ENCODE data around the gene TFCP2L1. TPM values are rescaled to one million over a fixed set of nuclear protein-coding genes. Genes with fewer than 3 reads are reported as not detected.

TFCP2L1 gene
- total and polyA plus RNA-seq, 2 experiments from 2014 or later, result 0.94 to 6.4 TPM

DNA sequence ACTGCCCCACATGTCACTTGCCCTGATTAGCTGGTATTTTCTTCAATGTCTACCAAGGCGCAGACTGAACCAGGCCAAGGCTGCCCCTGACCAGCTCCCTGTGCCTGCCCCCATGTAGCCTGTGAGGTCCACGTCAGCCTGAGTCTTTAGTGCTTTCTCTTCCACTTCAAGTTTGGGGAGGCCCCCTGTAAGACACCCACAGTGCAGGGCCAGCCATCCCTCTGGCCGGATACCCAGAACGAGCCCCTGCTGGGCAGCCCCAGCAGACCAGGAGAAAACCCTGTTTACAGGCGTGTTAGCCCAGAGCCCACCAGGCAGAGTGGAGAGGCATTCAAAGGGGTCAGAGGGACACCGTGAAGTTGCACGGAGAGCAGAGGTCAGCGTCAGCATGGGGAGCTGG is 92.4 kb downstream of the TFCP2L1 start:
- Histone ChIP-seq H3K4me1 (ENCODE audit: insufficient read depth) (no peaks in the 10 kb centered on the region), H3K79me2 (replicated peaks; ENCODE audit: insufficient read depth) (no peaks in the 10 kb centered on the region), H3K4me3 (no peak overlapping the region), H3K27me3 (ENCODE audit: insufficient read depth) (no peaks in the 10 kb centered on the region), H2AFZ (no peak overlapping the region), H3K27ac (ENCODE audit: low read depth) (no peak overlapping the region), H3K4me2 (no peak overlapping the region), H3K36me3 (ENCODE audit: insufficient read depth) (no peaks in the 10 kb centered on the region), H3F3A (replicated peaks; ENCODE audit: low read depth) (no peaks in the 10 kb centered on the region), H3K9me2 (ENCODE audit: insufficient read depth) (no peaks in the 10 kb centered on the region), H4K20me1 (replicated peaks; ENCODE audit: insufficient read depth) (no peaks in the 10 kb centered on the region; the same call in 1 of the 2 replicates)
- Mint-ChIP-seq H3K27ac (no peak overlapping the region), H3K27me3 (ENCODE audit: insufficient read depth, low read depth, poor library complexity) (peaks cover 10% of the 10 kb centered on the region), H3K9me3 (no peaks in the 10 kb centered on the region), H3K4me1 (peaks cover 16% of the 10 kb centered on the region), H3K36me3 (ENCODE audit: low read depth) (no peaks in the 10 kb centered on the region), H3K4me3 (no peak overlapping the region)
- no peak for TF ChIP-seq POLR2AphosphoS5 (IDR thresholded peaks at IDR 0.05; ENCODE audit: low read depth)
- no peak for TF ChIP-seq ZNF331 (CRISPR knock-in tag; IDR thresholded peaks at IDR 0.05; ENCODE audit: low read depth)
- no peak for TF ChIP-seq EZH2phosphoT487 (IDR thresholded peaks at IDR 0.05; ENCODE audit: unreplicated experiment)
- no peak for TF ChIP-seq STAT1 (IDR thresholded peaks at IDR 0.05; ENCODE audit: unreplicated experiment)
- no peak for TF ChIP-seq NANOG (IDR thresholded peaks at IDR 0.05; ENCODE audit: borderline replicate concordance)
- no peak for TF ChIP-seq ZNF114 (CRISPR knock-in tag; IDR thresholded peaks at IDR 0.05)
- no peak for TF ChIP-seq JUNB (IDR thresholded peaks at IDR 0.05; ENCODE audit: unreplicated experiment)
- TF ChIP-seq, protein P1, sequence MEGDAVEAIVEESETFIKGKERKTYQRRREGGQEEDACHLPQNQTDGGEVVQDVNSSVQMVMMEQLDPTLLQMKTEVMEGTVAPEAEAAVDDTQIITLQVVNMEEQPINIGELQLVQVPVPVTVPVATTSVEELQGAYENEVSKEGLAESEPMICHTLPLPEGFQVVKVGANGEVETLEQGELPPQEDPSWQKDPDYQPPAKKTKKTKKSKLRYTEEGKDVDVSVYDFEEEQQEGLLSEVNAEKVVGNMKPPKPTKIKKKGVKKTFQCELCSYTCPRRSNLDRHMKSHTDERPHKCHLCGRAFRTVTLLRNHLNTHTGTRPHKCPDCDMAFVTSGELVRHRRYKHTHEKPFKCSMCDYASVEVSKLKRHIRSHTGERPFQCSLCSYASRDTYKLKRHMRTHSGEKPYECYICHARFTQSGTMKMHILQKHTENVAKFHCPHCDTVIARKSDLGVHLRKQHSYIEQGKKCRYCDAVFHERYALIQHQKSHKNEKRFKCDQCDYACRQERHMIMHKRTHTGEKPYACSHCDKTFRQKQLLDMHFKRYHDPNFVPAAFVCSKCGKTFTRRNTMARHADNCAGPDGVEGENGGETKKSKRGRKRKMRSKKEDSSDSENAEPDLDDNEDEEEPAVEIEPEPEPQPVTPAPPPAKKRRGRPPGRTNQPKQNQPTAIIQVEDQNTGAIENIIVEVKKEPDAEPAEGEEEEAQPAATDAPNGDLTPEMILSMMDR (conservative IDR thresholded peaks at IDR 0.05; ENCODE audit: low read depth in 2 of 2), result no peak
- TF ChIP-seq CREB1 (CRISPR knock-in tag; IDR thresholded peaks at IDR 0.05; ENCODE audit: low read depth), result no peak
- TF ChIP-seq, protein P2, sequence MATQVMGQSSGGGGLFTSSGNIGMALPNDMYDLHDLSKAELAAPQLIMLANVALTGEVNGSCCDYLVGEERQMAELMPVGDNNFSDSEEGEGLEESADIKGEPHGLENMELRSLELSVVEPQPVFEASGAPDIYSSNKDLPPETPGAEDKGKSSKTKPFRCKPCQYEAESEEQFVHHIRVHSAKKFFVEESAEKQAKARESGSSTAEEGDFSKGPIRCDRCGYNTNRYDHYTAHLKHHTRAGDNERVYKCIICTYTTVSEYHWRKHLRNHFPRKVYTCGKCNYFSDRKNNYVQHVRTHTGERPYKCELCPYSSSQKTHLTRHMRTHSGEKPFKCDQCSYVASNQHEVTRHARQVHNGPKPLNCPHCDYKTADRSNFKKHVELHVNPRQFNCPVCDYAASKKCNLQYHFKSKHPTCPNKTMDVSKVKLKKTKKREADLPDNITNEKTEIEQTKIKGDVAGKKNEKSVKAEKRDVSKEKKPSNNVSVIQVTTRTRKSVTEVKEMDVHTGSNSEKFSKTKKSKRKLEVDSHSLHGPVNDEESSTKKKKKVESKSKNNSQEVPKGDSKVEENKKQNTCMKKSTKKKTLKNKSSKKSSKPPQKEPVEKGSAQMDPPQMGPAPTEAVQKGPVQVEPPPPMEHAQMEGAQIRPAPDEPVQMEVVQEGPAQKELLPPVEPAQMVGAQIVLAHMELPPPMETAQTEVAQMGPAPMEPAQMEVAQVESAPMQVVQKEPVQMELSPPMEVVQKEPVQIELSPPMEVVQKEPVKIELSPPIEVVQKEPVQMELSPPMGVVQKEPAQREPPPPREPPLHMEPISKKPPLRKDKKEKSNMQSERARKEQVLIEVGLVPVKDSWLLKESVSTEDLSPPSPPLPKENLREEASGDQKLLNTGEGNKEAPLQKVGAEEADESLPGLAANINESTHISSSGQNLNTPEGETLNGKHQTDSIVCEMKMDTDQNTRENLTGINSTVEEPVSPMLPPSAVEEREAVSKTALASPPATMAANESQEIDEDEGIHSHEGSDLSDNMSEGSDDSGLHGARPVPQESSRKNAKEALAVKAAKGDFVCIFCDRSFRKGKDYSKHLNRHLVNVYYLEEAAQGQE (IDR thresholded peaks at IDR 0.05; ENCODE audit: unreplicated experiment), result no peak
- no peak for TF ChIP-seq EZH2 (IDR thresholded peaks at IDR 0.05; ENCODE audit: low read depth, unreplicated experiment)
- TF ChIP-seq, protein P3, sequence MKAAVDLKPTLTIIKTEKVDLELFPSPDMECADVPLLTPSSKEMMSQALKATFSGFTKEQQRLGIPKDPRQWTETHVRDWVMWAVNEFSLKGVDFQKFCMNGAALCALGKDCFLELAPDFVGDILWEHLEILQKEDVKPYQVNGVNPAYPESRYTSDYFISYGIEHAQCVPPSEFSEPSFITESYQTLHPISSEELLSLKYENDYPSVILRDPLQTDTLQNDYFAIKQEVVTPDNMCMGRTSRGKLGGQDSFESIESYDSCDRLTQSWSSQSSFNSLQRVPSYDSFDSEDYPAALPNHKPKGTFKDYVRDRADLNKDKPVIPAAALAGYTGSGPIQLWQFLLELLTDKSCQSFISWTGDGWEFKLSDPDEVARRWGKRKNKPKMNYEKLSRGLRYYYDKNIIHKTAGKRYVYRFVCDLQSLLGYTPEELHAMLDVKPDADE (IDR thresholded peaks at IDR 0.05), result no peak
- TF ChIP-seq, protein P4, sequence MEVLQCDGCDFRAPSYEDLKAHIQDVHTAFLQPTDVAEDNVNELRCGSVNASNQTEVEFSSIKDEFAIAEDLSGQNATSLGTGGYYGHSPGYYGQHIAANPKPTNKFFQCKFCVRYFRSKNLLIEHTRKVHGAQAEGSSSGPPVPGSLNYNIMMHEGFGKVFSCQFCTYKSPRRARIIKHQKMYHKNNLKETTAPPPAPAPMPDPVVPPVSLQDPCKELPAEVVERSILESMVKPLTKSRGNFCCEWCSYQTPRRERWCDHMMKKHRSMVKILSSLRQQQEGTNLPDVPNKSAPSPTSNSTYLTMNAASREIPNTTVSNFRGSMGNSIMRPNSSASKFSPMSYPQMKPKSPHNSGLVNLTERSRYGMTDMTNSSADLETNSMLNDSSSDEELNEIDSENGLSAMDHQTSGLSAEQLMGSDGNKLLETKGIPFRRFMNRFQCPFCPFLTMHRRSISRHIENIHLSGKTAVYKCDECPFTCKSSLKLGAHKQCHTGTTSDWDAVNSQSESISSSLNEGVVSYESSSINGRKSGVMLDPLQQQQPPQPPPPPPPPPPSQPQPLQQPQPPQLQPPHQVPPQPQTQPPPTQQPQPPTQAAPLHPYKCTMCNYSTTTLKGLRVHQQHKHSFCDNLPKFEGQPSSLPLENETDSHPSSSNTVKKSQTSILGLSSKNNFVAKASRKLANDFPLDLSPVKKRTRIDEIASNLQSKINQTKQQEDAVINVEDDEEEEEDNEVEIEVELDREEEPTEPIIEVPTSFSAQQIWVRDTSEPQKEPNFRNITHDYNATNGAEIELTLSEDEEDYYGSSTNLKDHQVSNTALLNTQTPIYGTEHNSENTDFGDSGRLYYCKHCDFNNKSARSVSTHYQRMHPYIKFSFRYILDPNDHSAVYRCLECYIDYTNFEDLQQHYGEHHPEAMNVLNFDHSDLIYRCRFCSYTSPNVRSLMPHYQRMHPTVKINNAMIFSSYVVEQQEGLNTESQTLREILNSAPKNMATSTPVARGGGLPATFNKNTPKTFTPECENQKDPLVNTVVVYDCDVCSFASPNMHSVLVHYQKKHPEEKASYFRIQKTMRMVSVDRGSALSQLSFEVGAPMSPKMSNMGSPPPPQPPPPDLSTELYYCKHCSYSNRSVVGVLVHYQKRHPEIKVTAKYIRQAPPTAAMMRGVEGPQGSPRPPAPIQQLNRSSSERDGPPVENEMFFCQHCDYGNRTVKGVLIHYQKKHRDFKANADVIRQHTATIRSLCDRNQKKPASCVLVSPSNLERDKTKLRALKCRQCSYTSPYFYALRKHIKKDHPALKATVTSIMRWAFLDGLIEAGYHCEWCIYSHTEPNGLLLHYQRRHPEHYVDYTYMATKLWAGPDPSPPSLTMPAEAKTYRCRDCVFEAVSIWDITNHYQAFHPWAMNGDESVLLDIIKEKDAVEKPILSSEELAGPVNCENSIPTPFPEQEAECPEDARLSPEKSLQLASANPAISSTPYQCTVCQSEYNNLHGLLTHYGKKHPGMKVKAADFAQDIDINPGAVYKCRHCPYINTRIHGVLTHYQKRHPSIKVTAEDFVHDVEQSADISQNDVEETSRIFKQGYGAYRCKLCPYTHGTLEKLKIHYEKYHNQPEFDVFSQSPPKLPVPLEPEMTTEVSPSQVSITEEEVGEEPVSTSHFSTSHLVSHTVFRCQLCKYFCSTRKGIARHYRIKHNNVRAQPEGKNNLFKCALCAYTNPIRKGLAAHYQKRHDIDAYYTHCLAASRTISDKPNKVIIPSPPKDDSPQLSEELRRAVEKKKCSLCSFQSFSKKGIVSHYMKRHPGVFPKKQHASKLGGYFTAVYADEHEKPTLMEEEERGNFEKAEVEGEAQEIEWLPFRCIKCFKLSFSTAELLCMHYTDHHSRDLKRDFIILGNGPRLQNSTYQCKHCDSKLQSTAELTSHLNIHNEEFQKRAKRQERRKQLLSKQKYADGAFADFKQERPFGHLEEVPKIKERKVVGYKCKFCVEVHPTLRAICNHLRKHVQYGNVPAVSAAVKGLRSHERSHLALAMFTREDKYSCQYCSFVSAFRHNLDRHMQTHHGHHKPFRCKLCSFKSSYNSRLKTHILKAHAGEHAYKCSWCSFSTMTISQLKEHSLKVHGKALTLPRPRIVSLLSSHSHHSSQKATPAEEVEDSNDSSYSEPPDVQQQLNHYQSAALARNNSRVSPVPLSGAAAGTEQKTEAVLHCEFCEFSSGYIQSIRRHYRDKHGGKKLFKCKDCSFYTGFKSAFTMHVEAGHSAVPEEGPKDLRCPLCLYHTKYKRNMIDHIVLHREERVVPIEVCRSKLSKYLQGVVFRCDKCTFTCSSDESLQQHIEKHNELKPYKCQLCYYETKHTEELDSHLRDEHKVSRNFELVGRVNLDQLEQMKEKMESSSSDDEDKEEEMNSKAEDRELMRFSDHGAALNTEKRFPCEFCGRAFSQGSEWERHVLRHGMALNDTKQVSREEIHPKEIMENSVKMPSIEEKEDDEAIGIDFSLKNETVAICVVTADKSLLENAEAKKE (CRISPR knock-in tag; IDR thresholded peaks at IDR 0.05), result no peak
- DNase-seq (ENCODE audit: low spot score) (no peak), ATAC-seq (no peak)

Measured in GM23338 (cell line).